OCI-LY3 (cell line): Measurements from ENCODE around the gene ABCB9.

ENCODE experiments used
- H2AFZ ChIP-seq: fragments of 200-600, 300-600 bp; shearing (Covaris generic); 2 replicates; pipeline ENCODE4 v1.6.0; 2014; ENCODE audit warnings: antibody characterized with exemption, low read depth, low read length
- H3K27ac ChIP-seq: fragments of 200-600, 300-600 bp; sonication (generic); 2 replicates; pipeline ENCODE4 v1.5.1; 2014; ENCODE audit warnings: mild to moderate bottlenecking, low read length, moderate library complexity, mixed read lengths
- H3K27me3 ChIP-seq: fragments of 200-600, 300-600 bp; sonication (generic); 2 replicates; pipeline ENCODE4 v1.6.1; 2014; ENCODE audit warnings: low read depth, low read length, mixed read lengths
- H3K36me3 ChIP-seq: fragments of 200-600, 300-600 bp; sonication (generic); replicated peaks from 2 replicates; pipeline ENCODE3; 2014; ENCODE audit warnings: low read depth, low read length, mixed read lengths
- H3K4me1 ChIP-seq: fragments of 300-600, 200-600 bp; sonication (generic); 2 replicates; pipeline ENCODE4 v1.6.1; 2014; ENCODE audit warnings: low read length, mixed read lengths
- H3K4me2 ChIP-seq: fragments of 200-600, 300-600 bp; sonication (generic); 2 replicates; pipeline ENCODE4 v1.6.1; 2014; ENCODE audit warnings: low read length, mixed read lengths
- H3K4me3 ChIP-seq: fragments of 300-600, 200-600 bp; sonication (generic); 2 replicates; pipeline ENCODE4 v1.5.1; 2014; ENCODE audit warnings: antibody characterized with exemption, mild to moderate bottlenecking, low read length, moderate library complexity
- H3K79me2 ChIP-seq: fragments of 300-600, 200-600 bp; shearing (Covaris generic); 2 replicates; pipeline ENCODE4 v1.6.1; 2014; ENCODE audit warnings: mild to moderate bottlenecking, low read length, mixed read lengths
- H3K9ac ChIP-seq: fragments of 300-600, 200-600 bp; shearing (Covaris generic); 2 replicates; pipeline ENCODE4 v1.6.0; 2014; ENCODE audit warnings: mild to moderate bottlenecking, low read length, moderate library complexity
- H3K9me3 ChIP-seq: fragments of 200-600, 300-600 bp; shearing (Covaris generic); 2 replicates; pipeline ENCODE4 v1.6.1; 2014; ENCODE audit warnings: low read length, mixed read lengths; ENCODE audit not compliant: insufficient read depth
- H4K20me1 ChIP-seq: fragments of 200-600, 300-600 bp; sonication (generic); 2 replicates; pipeline ENCODE4 v1.6.1; 2016; ENCODE audit warnings: low read length, mixed read lengths; ENCODE audit not compliant: insufficient read depth
- CTCF ChIP-seq: fragments of 200-600, 300-600 bp; sonication (generic); IDR thresholded peaks from 2 replicates; pipeline ENCODE4 v1.5.1; 2014; ENCODE audit warnings: antibody characterized with exemption, low read length, low read depth
- EZH2phosphoT487 ChIP-seq: fragments of 200-600 bp; shearing (Covaris generic); IDR thresholded peaks from 2 replicates; pipeline ENCODE4 v1.6.1; 2018; ENCODE audit warnings: antibody characterized with exemption, mixed run types, low read depth

ABCB9 gene

GRCh38 chr12:122999986-123000420 lies 33.7 kb upstream of the ABCB9 start:
- Histone ChIP-seq H3K4me1 (peaks cover 5% of the 10 kb centered on the region; the same call in 1 of the 2 replicates), H3K4me3 (no peak overlapping the region), H3K9me3 (no peaks in the 10 kb centered on the region), H3K27ac (no peak overlapping the region), H4K20me1 (peaks cover 2% of the 10 kb centered on the region; the same call in 1 of the 2 replicates), H3K27me3 (no peaks in the 10 kb centered on the region), H2AFZ (no peak overlapping the region), H3K36me3 (no peaks in the 10 kb centered on the region), H3K4me2 (no peak overlapping the region), H3K9ac (no peak overlapping the region), H3K79me2 (no peaks in the 10 kb centered on the region)
- TF ChIP-seq CTCF (no peak), EZH2phosphoT487 (no peak)

GRCh38 chr12:122999196-122999946 lies 33.1 kb upstream of the ABCB9 start:
- Histone ChIP-seq H3K27me3 (peaks cover 2% of the 10 kb centered on the region; the same call in 1 of the 2 replicates), H3K9ac (no peak overlapping the region), H3K4me1 (peaks cover 8% of the 10 kb centered on the region), H3K36me3 (no peaks in the 10 kb centered on the region), H4K20me1 (peaks cover 2% of the 10 kb centered on the region; the same call in 1 of the 2 replicates), H2AFZ (no peak overlapping the region), H3K4me2 (no peak overlapping the region), H3K9me3 (no peaks in the 10 kb centered on the region), H3K27ac (no peak overlapping the region), H3K4me3 (no peak overlapping the region), H3K79me2 (no peaks in the 10 kb centered on the region)
- no peak for TF ChIP-seq CTCF
- TF ChIP-seq EZH2phosphoT487: no peak

- Histone ChIP-seq H2AFZ (no peak overlapping the region), H3K4me2 (no peak overlapping the region), H3K9me3 (no peaks in the 10 kb centered on the region), H3K4me3 (no peak overlapping the region), H3K79me2 (no peaks in the 10 kb centered on the region), H4K20me1 (peaks cover 6% of the 10 kb centered on the region; the same call in 1 of the 2 replicates), H3K4me1 (peaks cover 18% of the 10 kb centered on the region), H3K27me3 (peaks cover 6% of the 10 kb centered on the region; the same call in 1 of the 2 replicates), H3K36me3 (no peaks in the 10 kb centered on the region), H3K9ac (no peak overlapping the region), H3K27ac (no peak overlapping the region)
- no peak for TF ChIP-seq EZH2phosphoT487
- TF ChIP-seq CTCF: no peak
Observed at GRCh38 chr12:122998316-122998715, 32.1 kb upstream of the ABCB9 start.

GRCh38 chr12:122997343-122998250 lies 31.3 kb upstream of the ABCB9 start:
- no peaks in the 10 kb centered on the region for H3K9me3 ChIP-seq
- H3K4me1 ChIP-seq: peaks cover 25% of the 10 kb centered on the region
- no peak overlapping the region for H3K4me2 ChIP-seq
- H3K79me2 ChIP-seq: no peaks in the 10 kb centered on the region
- no peak overlapping the region for H3K27ac ChIP-seq
- H2AFZ ChIP-seq: no peak overlapping the region
- H3K4me3 ChIP-seq: no peak overlapping the region
- H3K9ac ChIP-seq: no peak overlapping the region
- peaks cover 6% of the 10 kb centered on the region; the same call in 1 of the 2 replicates for H4K20me1 ChIP-seq
- no peaks in the 10 kb centered on the region for H3K36me3 ChIP-seq
- TF ChIP-seq CTCF (no peak), EZH2phosphoT487 (no peak)
- H3K27me3 ChIP-seq: peaks cover 6% of the 10 kb centered on the region; the same call in 1 of the 2 replicates
